ENCODE data around the gene NACA2. TPM values are rescaled to one million over a fixed set of nuclear protein-coding genes. Genes with fewer than 3 reads are reported as not detected.
"Not testable (repeated sequence)": the region's sequence is repeated elsewhere in the genome, so short reads cannot be mapped to it uniquely, and the experiment has no call there.

Gene NACA2
- total RNA-seq, 1 donor from 2014 or later: not detected

- Mint-ChIP-seq H3K27me3 (ENCODE audit: unreplicated experiment) (no peaks in the 10 kb centered on the region), H3K36me3 (ENCODE audit: unreplicated experiment) (no peaks in the 10 kb centered on the region), H3K9me3 (ENCODE audit: unreplicated experiment) (no peaks in the 10 kb centered on the region), H3K27ac (ENCODE audit: unreplicated experiment) (no peak overlapping the region), H3K4me3 (ENCODE audit: unreplicated experiment) (no peak overlapping the region), H3K4me1 (ENCODE audit: low read depth, unreplicated experiment) (no peaks in the 10 kb centered on the region)
- DNase-seq: no peak
- TF ChIP-seq CTCF (IDR thresholded peaks at IDR 0.05; ENCODE audit: partially characterized antibody, unreplicated experiment): no peak
Measured at GRCh38 chr17:61591930-61592329, 911 bp upstream of the NACA2 start.

- H3K36me3 Mint-ChIP-seq (ENCODE audit: unreplicated experiment): no peaks in the 10 kb centered on the region
- H3K9me3 Mint-ChIP-seq (ENCODE audit: unreplicated experiment): no peaks in the 10 kb centered on the region
- H3K4me1 Mint-ChIP-seq (ENCODE audit: low read depth, unreplicated experiment): no peaks in the 10 kb centered on the region
- DNase-seq: no peak
- no peak overlapping the region for H3K27ac Mint-ChIP-seq (ENCODE audit: unreplicated experiment)
- no peaks in the 10 kb centered on the region for H3K27me3 Mint-ChIP-seq (ENCODE audit: unreplicated experiment)
- no peak overlapping the region for H3K4me3 Mint-ChIP-seq (ENCODE audit: unreplicated experiment)
- no peak for TF ChIP-seq CTCF (IDR thresholded peaks at IDR 0.05; ENCODE audit: partially characterized antibody, unreplicated experiment)
Measured at GRCh38 chr17:61589990-61590389, 1.0 kb downstream of the NACA2 start.

GRCh38 chr17:61587807-61588660 lies 3.0 kb downstream of the NACA2 start:
- H3K4me3 Mint-ChIP-seq (ENCODE audit: unreplicated experiment): no peak overlapping the region
- no peak overlapping the region for H3K27ac Mint-ChIP-seq (ENCODE audit: unreplicated experiment)
- H3K9me3 Mint-ChIP-seq (ENCODE audit: unreplicated experiment): no peaks in the 10 kb centered on the region
- DNase-seq: no peak
- no peak for TF ChIP-seq CTCF (IDR thresholded peaks at IDR 0.05; ENCODE audit: partially characterized antibody, unreplicated experiment)
- no peaks in the 10 kb centered on the region for H3K27me3 Mint-ChIP-seq (ENCODE audit: unreplicated experiment)
- no peaks in the 10 kb centered on the region for H3K4me1 Mint-ChIP-seq (ENCODE audit: low read depth, unreplicated experiment)
- H3K36me3 Mint-ChIP-seq (ENCODE audit: unreplicated experiment): no peaks in the 10 kb centered on the region

GRCh38 chr17:61587242-61587641 lies 3.8 kb downstream of the NACA2 start:
- TF ChIP-seq CTCF (IDR thresholded peaks at IDR 0.05; ENCODE audit: partially characterized antibody, unreplicated experiment): no peak
- Mint-ChIP-seq H3K4me1 (ENCODE audit: low read depth, unreplicated experiment) (no peaks in the 10 kb centered on the region), H3K4me3 (ENCODE audit: unreplicated experiment) (no peak overlapping the region), H3K9me3 (ENCODE audit: unreplicated experiment) (peaks cover 1% of the 10 kb centered on the region), H3K27me3 (ENCODE audit: unreplicated experiment) (no peaks in the 10 kb centered on the region), H3K36me3 (ENCODE audit: unreplicated experiment) (no peaks in the 10 kb centered on the region), H3K27ac (ENCODE audit: unreplicated experiment) (no peak overlapping the region)
- DNase-seq: no peak

GRCh38 chr17:61586622-61587021 lies 4.4 kb downstream of the NACA2 start:
- not testable (repeated sequence) for H3K36me3 Mint-ChIP-seq (ENCODE audit: unreplicated experiment); DNase-seq; H3K4me1 Mint-ChIP-seq (ENCODE audit: low read depth, unreplicated experiment); H3K27me3 Mint-ChIP-seq (ENCODE audit: unreplicated experiment); H3K4me3 Mint-ChIP-seq (ENCODE audit: unreplicated experiment); H3K9me3 Mint-ChIP-seq (ENCODE audit: unreplicated experiment); H3K27ac Mint-ChIP-seq (ENCODE audit: unreplicated experiment)

All from glutamatergic neuron (in vitro differentiated cells).